Smooth muscle cell (in vitro differentiated cells): ENCODE data around the gene NELL1. TPM values are rescaled to one million over a fixed set of nuclear protein-coding genes. Genes with fewer than 3 reads are reported as not detected.

Experiments
- DNase-seq: peaks from one replicate; lab custom pipeline; 2025; ENCODE audit not compliant: unreplicated experiment; lab: John Stamatoyannopoulos, UW
- H2AFZ ChIP-seq: fragments of 200-600 bp; sonication (generic); 2 replicates; pipeline ENCODE4 v1.6.0; 2016; ENCODE audit warnings: antibody characterized with exemption, low read depth, mild to moderate bottlenecking
- H3F3A ChIP-seq: fragments of 200-600 bp; sonication (generic); 2 replicates; pipeline ENCODE4 v1.6.0; 2017; ENCODE audit warnings: antibody characterized with exemption, low read depth
- H3K27ac ChIP-seq: fragments of 200-600 bp; sonication (generic); 2 replicates; pipeline ENCODE4 v1.5.1; 2016; ENCODE audit warnings: low read depth, mild to moderate bottlenecking
- H3K27me3 ChIP-seq: fragments of 200-600 bp; sonication (generic); 2 replicates; pipeline ENCODE4 v1.6.1; 2016; ENCODE audit warnings: low read depth, mild to moderate bottlenecking
- H3K36me3 ChIP-seq: fragments of 200-600 bp; sonication (generic); 2 replicates; pipeline ENCODE4 v1.5.1; 2016; ENCODE audit warnings: low read depth
- H3K4me1 ChIP-seq: fragments of 200-600 bp; sonication (generic); 2 replicates; pipeline ENCODE4 v1.5.1; 2016; ENCODE audit warnings: low read depth
- H3K4me2 ChIP-seq: fragments of 200-600 bp; sonication (generic); 2 replicates; pipeline ENCODE4 v1.6.0; 2016; ENCODE audit warnings: mild to moderate bottlenecking
- H3K4me3 ChIP-seq: fragments of 200-600 bp; sonication (generic); 2 replicates; pipeline ENCODE4 v1.5.1; 2016; ENCODE audit warnings: mild to moderate bottlenecking
- H3K79me2 ChIP-seq: fragments of 200-600 bp; sonication (generic); 2 replicates; pipeline ENCODE4 v1.6.0; 2016; ENCODE audit warnings: low read depth, mild to moderate bottlenecking
- H3K9ac ChIP-seq: fragments of 200-600 bp; sonication (generic); 2 replicates; pipeline ENCODE4 v1.6.0; 2016; ENCODE audit warnings: low read depth
- H3K9me3 ChIP-seq: fragments of 200-600 bp; sonication (generic); replicated peaks from 2 replicates; pipeline ENCODE4 v1.5.1; 2016; ENCODE audit warnings: low read depth
- H4K20me1 ChIP-seq: fragments of 200-600 bp; sonication (generic); 2 replicates; pipeline ENCODE4 v1.6.0; 2016; ENCODE audit warnings: low read depth
- CTCF ChIP-seq: fragments of 200-600 bp; sonication (generic); IDR thresholded peaks from 2 replicates; pipeline ENCODE4 v1.5.1; 2017; ENCODE audit warnings: borderline replicate concordance, mild to moderate bottlenecking, antibody characterized with exemption; ENCODE audit not compliant: insufficient read depth, poor library complexity, severe bottlenecking
- WGBS: methylation state at CpG from one replicate; pipeline ENCODE4 v1.1.7; 2016; ENCODE audit warnings: low lambda C conversion rate; 5-methylcytosine and 5-hydroxymethylcytosine counted together
- polyA plus RNA-seq: library from polyadenylated mRNA; unstranded; fragments of >200 nt; fragmentation: Nextera tagmentation; extraction: Ambion mirVana; gene quantifications from 2 replicates; pipeline ENCODE4 v1.2.1, GENCODE V29; 2016
- total RNA-seq: library from RNA; depleted of rRNA; stranded (reverse); fragments of >200 nt; gene quantifications from 2 replicates; pipeline ENCODE4 v1.2.3, GENCODE V29; 2014

Gene NELL1
- total and polyA plus RNA-seq, 2 experiments from 2014 or later = not detected

- Histone ChIP-seq H2AFZ (no peak overlapping the region), H3K79me2 (no peaks in the 10 kb centered on the region), H4K20me1 (no peaks in the 10 kb centered on the region), H3K4me1 (no peaks in the 10 kb centered on the region), H3K27ac (no peak overlapping the region), H3K36me3 (no peaks in the 10 kb centered on the region), H3F3A (no peaks in the 10 kb centered on the region), H3K9ac (no peak overlapping the region), H3K9me3 (no peaks in the 10 kb centered on the region), H3K27me3 (no peaks in the 10 kb centered on the region), H3K4me3 (no peak overlapping the region), H3K4me2 (no peak overlapping the region)
- TF ChIP-seq CTCF = no peak
- no peak for DNase-seq
- WGBS = 70% methylated on average over 5 of the region's 5 CpGs
Measured at GRCh38 chr11:21105196-21105917, 436.0 kb downstream of the NELL1 start.

- WGBS = 83% methylated on average over 2 of the region's 2 CpGs
- H3K27ac ChIP-seq = no peak overlapping the region
- no peak for DNase-seq
- no peak overlapping the region for H3K9ac ChIP-seq
- no peaks in the 10 kb centered on the region for H3K79me2 ChIP-seq
- no peaks in the 10 kb centered on the region for H3K9me3 ChIP-seq
- H3K36me3 ChIP-seq = no peaks in the 10 kb centered on the region
- no peaks in the 10 kb centered on the region for H3K27me3 ChIP-seq
- H3F3A ChIP-seq = no peaks in the 10 kb centered on the region
- no peaks in the 10 kb centered on the region for H3K4me1 ChIP-seq
- H4K20me1 ChIP-seq = no peaks in the 10 kb centered on the region
- no peak overlapping the region for H2AFZ ChIP-seq
- H3K4me3 ChIP-seq = no peak overlapping the region
- H3K4me2 ChIP-seq = no peak overlapping the region
- TF ChIP-seq CTCF = no peak
Measured at GRCh38 chr11:21109341-21109740, 440.0 kb downstream of the NELL1 start.

GRCh38 chr11:21110415-21110814 lies 441.0 kb downstream of the NELL1 start:
- H3K4me2 ChIP-seq = no peak overlapping the region
- no peaks in the 10 kb centered on the region for H3K79me2 ChIP-seq
- H3K9me3 ChIP-seq = no peaks in the 10 kb centered on the region
- H3K4me1 ChIP-seq = no peaks in the 10 kb centered on the region
- 92% methylated on average over 1 of the region's 1 CpG for WGBS
- no peak overlapping the region for H2AFZ ChIP-seq
- no peak for TF ChIP-seq CTCF
- H3K9ac ChIP-seq = no peak overlapping the region
- no peak overlapping the region for H3K27ac ChIP-seq
- DNase-seq = no peak
- no peaks in the 10 kb centered on the region for H3F3A ChIP-seq
- H3K36me3 ChIP-seq = no peaks in the 10 kb centered on the region
- no peaks in the 10 kb centered on the region for H3K27me3 ChIP-seq
- no peak overlapping the region for H3K4me3 ChIP-seq
- no peaks in the 10 kb centered on the region for H4K20me1 ChIP-seq

- no peak overlapping the region for H3K4me2 ChIP-seq
- H3K27me3 ChIP-seq = no peaks in the 10 kb centered on the region
- TF ChIP-seq CTCF = no peak
- H3K9me3 ChIP-seq = no peaks in the 10 kb centered on the region
- no peak overlapping the region for H3K9ac ChIP-seq
- no peak for DNase-seq
- H3K4me1 ChIP-seq = no peaks in the 10 kb centered on the region
- no peak overlapping the region for H3K4me3 ChIP-seq
- H3K79me2 ChIP-seq = no peaks in the 10 kb centered on the region
- H3K27ac ChIP-seq = no peak overlapping the region
- H2AFZ ChIP-seq = no peak overlapping the region
- no peaks in the 10 kb centered on the region for H4K20me1 ChIP-seq
- no peaks in the 10 kb centered on the region for H3K36me3 ChIP-seq
- 76% methylated on average over 3 of the region's 3 CpGs for WGBS
- no peaks in the 10 kb centered on the region for H3F3A ChIP-seq
Measured at GRCh38 chr11:21113876-21114275, 444.5 kb downstream of the NELL1 start.
